NOMO-1 treated with dmso at 0.1 percent for 144 hours (cell line): ENCODE results near the gene MYORG.
"Not testable (repeated sequence)": the region's sequence is repeated elsewhere in the genome, so short reads cannot be mapped to it uniquely, and the experiment has no call there.

Source experiments
- DNase-seq: peaks from one replicate; lab custom pipeline; 2025; ENCODE audit not compliant: unreplicated experiment; lab: John Stamatoyannopoulos, UW

Gene MYORG

DNA sequence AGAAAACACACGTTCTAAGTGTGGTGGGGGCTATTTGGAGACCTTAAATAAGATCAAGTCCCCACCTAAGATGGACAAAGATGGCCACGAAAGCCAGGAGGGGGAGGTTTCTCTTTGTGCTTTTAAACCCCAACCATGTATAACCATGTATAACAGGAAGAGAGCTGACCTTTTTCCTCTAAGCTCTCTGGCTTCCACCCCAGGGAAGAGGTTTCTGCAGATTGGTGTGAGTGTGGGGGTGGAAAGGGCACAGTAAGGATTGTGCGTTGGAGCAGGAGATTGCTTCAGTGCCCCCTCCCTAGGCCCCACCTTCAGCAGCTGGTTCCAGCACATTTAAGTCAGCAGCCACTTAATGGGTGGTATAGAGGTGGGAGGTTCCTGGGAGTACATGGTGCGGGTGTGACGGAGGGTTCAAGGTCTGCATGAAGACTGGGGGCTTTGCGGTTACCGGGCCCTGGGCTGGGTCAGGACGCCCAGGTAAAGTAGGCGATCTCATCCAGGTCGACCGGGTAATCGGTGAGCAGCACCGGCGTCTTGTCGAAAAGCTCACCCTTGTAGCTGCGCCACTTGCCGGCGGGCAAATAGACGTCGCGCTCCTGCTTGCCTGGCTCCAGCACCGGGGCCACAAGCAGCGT is 6.2 kb downstream of the MYORG start:
- no peak for DNase-seq

DNA sequence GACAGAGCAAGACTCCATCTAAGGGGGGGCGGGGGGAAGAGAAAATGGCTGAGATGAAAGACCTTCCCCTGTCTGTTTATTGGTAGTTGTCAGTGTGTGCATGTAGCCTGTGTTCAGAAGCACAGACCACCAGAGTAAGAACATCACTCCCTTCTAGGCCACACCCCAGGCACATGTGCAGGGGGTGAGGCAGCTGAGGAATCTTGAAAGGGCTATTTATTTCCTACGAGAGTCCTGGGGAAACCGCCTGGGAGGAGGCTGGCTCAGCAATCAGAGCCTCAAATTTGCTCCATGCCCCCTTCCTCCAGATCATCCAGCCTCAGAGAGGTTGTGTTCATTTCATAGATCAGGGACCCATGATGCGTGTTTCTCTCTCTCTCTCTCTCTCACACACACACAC is 7.1 kb downstream of the MYORG start:
- DNase-seq, result no peak

DNA sequence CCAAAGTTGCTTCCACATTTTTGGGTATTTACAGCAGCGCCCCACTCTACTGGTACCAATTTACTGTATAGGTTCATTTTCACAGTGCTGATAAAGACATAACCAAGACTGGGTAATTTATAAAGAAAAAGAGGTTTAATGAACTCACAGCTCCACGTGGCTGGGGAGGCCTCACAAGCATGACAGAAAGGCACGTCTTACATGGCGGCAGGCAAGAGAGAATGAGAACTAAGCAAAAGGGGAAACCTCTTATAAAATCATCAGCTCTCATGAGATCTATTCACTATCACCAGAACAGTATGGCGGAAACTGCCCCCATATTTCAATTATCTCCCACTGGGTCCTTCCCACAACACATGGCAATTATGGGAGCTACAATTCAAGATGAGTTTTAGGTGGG is 7.9 kb downstream of the MYORG start:
- not testable (repeated sequence) for DNase-seq

DNA sequence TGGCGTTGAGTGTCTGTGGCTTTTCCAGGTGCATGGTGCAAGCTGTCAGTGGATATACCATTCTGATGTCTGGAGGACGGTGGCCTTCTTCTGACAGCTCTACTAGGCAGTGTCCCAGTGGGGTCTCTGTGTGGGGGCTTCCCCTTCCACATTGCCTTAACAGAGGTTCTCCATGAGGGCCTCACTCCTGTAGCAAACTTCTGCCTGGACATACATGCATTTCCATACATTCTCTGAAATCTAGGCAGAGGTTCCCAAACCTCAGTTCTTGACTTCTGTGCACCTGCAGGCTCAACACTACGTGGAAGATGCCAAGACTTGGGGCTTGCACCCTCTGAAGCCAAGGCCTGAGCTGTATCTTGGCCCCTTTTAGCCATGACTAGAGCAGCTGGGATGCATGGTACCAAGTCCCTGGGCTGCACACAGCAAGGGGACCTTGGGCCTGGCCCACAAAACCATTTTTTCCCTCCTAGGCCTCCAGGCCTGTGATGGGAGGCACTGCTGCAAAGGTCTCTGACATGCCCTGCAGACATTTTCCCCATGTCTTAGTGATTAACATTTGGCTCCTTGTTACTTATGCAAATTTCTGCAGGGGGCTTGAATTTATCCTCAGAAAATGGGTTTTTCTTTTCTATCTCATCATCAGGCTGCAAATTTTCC is 8.8 kb downstream of the MYORG start:
- DNase-seq, result not testable (repeated sequence)

DNA sequence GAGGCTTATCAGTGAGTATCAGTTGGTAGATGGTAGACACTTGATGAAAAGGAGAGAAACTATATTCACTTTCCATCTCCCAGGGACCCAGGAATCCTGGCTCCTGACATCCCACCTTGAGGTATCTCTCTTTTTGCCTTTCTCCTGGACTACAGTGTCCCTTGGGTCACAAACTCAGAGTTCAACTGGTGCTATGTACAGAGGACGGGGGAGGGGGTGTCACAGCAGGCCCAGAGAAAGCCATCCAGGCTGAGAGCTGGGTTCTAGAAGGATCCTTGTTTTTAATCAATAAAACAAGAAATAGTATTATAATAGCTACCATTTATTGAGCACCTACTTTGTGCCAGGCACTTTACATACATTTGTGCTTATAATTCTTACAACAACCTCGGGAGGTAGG is 10.3 kb downstream of the MYORG start:
- DNase-seq, result no peak

DNA sequence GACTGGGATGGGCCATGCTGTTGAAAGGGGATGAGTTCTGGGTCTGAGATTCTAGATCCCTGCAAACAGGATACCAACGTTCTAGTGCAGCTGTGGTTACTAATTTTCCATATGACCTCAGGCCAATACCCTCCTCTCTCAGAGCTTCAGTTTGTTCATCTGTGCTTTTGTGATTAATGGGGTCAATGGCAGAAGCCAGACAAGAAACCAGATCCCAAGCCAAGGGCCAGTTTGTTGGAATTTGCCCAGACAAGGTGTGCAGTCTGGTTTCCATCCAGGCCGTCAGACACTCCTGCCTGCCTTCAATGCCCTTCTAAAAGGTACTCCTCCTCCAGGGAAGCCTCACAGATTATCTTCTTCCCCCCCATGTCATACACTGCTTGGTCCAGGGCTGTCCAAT is 11.4 kb downstream of the MYORG start:
- DNase-seq, result no peak

DNA sequence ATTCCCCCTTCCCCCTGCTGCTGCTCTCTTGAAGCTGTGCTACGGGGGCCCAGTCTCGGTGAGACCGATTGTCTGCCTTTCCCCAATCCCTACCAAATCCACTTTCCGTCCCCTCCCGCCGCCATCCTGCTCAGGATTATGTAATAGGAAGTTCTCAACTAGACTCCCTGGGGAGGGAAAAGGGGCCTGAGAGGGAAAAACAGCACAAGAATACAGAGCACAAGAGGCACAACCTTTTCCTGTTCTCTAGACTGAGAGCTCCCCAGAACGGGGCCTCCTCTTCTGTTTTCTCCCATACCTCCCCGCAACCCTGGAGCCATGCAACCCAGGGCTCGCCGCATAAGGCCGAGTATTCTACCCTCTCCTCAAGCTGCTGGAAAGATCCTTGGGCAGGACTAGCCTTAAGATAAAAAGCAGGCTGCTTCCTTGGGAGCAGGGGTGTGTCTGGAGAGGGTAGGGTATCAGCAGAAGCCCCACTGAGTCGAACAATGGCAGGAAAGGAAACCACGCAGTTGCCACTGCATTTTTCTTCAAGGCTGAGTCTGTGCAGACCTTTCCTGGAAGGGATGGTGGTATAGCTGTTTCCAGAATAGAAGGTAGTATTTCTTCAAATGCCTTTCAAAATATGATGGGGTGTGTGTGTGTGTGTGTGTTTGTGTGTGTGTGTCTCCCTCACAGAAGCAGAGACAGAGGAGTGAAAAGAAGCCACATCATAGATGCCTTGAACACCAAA is 12.9 kb downstream of the MYORG start:
- DNase-seq, result no peak

DNA sequence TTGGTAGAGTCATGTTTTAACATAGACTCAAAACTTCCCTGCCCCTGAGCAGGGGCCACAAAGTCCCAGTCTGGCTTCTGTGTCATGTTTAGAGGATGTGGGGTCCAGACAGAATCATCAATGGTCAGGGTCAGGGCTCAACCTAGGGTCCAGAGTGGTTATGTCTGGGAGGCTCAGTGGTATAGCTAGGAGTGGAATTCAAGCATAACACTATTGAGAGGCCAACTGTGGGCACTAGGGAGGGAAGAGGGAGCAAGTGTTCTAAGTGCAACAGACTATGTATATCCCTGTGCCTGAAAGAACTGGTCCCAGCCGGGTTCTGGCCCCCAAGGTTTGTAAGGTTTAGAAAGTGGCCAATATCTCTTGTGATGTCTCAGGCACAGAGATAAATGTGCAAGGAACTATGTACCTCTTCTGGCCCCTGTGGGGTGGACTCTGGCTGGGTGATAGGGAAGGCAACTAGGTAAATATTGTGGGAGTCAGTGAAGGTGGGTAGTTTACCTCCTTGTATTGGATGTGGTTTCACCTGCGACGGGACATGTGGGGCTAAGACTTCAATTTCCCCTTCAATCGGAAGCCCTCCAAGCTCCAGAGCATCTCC is 14.0 kb downstream of the MYORG start:
- no peak for DNase-seq

DNA sequence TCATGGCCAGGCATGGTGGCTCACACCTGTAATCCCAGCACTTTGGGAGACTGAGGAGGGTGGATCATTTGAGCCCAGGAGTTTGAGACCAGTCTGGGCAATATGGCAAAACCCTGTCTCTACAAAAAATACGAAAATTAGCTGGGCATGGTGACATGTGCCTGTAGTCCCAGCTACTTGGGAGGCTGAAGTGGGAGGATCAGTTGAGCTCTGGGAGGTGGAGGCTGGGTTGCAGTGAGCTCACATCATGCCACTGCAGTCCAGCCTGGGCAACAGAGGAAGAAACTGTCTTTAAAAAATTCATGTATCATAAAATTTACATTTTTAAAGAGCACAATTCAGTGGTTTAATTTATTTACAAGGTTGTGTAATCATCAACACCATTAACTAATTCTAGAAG is 23.7 kb downstream of the MYORG start:
- DNase-seq, result not testable (repeated sequence)

DNA sequence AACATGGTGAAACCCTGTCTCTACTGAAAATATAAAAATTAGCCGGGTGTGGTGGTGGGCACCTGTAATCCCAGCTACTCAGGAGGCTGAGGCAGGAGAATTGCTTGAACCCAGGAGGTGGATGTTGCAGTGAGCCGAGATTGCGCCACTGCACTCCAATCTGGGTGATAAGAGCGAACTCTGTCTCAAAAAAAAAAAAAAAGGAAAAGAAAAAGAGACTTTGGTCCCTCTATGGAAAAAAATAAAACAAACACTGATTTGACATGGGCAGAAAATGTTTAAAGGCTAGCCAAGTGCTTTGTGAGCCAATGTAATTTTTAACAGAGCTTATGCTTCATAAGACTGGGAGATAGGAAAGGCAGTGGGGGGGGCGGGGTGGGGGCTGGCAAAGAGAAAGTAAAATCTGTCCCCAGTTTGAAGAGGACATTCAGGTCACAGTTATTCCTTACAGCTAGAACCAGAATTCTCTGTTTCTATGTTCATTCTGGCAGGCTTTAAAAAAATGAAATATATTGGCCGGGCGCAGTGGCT is 24.5 kb downstream of the MYORG start:
- DNase-seq, result not testable (repeated sequence)

DNA sequence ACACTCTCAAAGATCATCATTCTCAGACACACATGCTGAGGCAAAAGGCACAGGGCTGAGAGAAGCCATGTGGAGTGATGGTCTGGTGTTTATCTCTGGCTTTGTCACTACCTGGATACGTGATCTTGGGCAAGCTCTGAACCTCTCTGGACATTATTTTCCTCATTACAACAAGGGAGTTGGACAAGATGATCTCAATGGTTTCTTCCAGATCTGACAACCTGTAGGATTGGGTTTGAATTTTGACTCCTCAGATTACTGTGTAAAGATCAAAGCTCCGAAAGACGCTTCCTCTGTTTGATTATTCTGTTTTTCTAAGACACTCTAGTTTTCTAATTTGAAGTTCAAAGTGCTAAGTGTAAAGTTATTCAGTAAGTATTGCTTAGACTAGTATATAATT is 27.4 kb downstream of the MYORG start:
- no peak for DNase-seq

DNA sequence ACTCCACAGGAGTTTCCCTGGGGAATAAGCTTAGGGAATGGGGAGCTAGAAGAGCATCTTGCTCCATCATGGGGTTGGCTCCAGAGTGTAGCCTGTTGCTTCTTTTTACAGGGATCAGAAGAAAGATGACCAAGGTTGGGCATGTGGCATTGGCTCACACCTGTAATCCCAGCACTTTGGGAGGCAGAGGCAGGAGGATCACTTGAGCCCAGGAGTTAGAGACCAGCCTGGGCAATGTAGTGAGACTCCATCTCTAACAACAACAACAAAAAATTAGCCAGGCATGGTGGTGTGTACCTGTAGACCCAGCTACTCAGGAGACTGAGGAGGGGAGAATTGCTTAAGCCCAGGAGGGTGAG is 28.9 kb downstream of the MYORG start:
- no peak for DNase-seq

DNA sequence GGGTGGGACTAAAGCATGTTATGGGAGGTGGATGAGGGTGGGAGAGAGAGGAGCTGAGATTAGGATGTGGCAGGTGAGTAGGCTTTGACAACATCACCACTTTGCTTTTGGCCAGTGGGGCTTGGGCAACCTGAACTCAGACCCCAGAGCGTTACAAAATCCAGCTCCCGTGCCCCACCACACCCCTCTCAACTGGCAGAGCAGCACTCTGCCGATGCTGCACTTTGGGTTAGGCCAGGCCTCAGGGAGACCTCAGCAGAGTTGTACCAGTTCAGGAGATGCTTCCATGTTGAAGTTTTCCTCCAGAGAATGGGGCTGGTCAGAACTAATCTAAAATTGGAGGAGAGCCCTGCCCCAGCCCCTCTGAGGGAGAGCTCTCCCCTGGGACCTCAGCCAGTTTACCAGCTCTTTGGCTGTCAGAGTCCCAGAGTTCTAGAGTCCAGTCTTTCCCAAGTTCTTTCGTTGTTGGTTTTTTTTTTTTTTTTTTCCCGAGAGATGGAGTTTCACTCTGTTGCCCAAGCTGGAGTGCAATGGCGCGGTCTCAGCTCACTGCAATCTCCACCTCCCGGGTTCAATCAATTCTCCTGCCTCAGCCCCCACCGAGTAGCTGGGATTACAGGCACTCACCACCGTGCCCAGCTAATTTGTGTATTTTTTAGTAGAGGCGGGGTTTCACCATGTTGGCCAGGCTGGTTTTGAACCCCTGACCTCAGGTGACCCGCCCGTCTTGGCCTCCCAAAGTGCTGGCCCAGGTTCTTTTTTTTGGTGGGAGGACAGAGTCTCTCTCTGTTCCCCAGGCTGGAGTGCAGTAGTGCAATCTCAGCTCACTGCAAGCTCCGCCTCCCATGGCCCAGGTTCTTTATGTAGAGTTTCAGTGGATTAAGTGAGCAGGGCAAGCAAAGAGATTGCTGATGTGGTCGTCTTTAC is 29.6 kb downstream of the MYORG start:
- DNase-seq, result no peak

DNA sequence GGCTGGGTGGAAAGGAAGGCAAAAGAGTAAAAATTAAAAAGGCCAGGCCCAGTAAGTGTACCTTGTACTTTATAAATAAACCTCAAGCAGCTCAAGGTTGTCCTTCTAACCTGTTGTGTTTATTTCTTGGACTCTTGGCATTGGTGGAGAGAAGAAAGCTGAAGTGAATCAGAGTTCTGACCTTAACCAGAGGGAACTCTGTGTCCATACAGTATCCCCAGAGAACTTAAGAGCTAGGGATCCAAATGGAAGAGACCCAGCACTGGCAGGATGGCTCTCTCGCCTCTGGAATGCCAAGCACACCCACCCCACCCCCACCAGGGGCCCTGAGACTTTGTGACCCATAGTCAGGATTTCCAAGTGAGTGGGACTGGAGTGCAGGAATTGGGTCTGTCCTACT is 33.1 kb downstream of the MYORG start:
- DNase-seq, result no peak

DNA sequence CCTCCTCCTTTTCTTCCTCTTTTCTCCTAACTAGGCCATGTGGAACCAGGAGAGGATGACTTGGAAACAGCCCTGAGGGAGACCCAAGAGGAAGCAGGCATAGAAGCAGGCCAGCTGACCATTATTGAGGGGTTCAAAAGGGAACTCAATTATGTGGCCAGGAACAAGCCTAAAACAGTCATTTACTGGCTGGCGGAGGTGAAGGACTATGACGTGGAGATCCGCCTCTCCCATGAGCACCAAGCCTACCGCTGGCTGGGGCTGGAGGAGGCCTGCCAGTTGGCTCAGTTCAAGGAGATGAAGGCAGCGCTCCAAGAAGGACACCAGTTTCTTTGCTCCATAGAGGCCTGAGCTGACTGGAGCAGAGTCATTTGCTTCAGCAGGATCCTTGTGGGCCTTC is 33.6 kb downstream of the MYORG start:
- DNase-seq, result no peak

DNA sequence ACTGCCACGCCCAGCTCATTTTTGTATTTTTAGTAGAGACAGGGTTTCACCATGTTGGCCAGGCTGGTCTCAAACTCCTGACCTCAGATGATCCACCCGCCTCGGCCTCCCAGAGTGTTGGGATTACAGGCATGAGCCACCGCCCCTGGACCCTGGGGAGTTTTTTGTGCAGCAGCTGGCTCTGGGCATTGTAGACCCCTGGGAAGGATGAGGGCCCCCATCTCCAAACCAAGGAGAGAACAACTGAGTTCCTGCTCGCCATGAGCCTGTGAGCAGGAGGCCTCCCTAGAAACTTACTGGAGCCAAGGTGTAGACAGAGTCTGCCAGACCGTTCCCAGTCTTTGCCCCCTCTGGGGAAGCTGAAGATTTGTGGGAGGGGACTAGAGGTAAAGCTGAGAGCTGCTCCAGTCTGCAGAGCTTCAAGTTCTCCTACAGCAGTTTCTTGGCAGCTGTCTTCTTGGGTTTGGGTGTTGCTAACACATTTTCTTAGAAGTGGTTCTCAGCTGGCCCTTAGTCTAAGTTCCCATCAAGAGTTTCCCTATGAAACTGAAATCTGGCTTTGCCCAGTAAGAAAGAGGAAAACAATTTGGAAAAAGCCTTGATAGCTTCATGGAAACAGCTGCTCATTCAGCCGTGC is 34.9 kb downstream of the MYORG start:
- no peak for DNase-seq

DNA sequence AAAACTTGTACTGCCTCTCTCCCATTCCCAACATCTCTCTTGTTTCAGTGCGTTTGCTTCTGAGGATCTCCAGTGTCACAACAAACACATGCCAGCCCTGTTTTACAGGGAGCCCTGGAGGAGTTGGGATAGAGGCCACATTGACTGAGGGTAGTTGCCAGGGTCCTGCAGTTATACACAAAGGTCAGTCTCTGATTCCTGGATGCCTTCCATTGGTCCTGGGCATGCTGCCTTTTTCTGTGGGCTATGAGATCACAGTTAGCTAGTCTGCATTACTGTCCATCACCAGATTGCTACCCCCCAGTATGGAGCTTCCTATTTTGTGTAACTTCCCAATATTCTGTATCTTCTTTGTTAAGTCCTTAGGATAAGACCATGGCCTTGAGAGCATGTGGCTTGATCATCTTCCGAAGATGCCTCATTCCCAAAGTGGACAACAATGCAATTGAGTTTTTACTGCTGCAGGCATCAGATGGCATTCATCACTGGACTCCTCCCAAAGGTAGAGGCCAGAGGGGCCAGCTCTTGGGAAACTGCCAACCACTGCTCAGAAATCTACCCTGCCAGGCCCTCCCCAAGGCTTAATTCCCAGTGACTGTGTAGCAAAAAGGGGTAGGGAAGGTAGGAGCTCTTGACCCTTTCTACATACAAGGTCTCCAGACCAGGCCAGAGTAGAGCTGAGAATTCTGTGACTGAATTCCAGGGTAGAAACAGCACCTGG is 37.9 kb downstream of the MYORG start:
- DNase-seq, result no peak

DNA sequence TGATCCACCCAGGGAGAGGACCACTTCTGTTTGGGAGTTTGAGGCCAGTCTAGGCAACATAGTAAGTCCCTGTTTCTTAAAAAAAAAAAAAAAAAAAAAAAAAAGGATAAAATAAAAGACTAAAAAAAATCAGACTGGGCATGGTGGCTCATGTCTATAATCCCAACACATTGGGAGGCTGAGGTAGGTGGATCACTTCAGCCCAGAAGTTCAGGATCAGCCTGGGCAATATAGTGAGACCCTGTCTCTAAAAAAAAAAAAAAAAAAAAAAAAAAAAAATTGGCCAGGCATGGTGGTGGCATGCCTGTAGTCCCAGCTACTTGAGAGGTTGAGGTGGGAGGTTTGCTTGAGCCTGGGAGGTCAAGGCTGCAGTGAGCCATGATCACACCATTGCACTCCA is 38.6 kb downstream of the MYORG start:
- DNase-seq, result not testable (repeated sequence)

DNA sequence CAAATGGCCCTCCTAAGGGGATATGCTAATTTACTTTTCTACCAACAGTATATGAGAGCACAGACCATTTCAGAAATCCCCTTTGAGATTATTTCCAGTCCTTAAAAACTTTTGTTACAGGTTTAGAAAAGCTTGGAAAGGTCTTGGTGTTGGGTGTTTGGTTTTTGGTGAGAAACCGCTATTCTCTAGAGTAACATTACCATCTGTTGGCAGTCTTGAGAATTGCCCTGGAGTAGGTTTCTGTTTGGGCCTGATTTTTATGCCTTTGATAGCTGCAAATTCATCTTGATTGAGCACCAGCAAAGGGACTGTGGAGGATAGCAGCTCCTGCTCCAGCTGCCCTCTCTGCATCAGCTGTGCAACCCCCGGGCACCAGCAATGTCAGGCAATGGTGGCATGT is 39.3 kb downstream of the MYORG start:
- no peak for DNase-seq

DNA sequence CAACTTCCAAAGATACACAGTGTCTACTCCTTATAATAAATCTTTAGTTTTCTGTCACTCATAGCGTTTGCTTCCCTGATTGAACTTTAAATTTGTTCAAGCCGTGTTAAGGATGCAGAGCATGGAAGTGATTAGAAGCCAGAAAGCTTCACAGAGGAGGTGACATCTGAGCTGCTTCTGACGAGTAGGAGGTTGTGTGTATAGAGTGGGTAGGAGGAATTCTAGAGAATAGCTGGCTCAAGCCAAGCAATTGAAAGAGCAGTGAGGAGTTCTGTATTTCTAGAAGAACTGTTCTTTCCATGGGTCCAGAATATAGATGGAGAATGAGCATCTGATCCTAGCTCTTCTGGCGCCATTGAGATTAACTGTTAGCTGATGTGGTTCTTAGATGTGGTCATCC is 41.3 kb downstream of the MYORG start:
- no peak for DNase-seq
